Measurements from ENCODE around the gene NOTCH2.

DNA sequence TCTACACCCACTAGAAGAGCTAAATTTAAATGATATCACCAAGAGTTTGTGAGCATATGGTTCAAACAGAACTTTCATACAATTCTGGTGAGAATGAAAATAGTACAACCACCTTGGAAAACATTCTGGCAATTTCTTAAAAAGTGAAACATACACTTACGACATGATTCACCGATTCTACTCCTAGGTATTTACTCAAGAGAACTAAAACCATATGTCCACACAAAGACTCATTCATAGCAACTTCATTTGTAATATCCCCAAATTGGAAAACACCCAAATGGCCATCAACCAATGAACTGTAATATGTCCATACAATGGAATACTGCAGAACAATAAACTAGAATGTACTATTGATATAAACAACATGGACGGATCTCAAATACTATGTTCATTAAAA lies 122.0 kb downstream of the NOTCH2 start:
- TF ChIP-seq POLR2A (IDR thresholded peaks at IDR 0.05) (no peak), POLR2AphosphoS5 (IDR thresholded peaks at IDR 0.05; ENCODE audit: insufficient read depth in 1 of 2, low read depth in 1 of 2) (no peak)
- TF ChIP-seq, protein P1, sequence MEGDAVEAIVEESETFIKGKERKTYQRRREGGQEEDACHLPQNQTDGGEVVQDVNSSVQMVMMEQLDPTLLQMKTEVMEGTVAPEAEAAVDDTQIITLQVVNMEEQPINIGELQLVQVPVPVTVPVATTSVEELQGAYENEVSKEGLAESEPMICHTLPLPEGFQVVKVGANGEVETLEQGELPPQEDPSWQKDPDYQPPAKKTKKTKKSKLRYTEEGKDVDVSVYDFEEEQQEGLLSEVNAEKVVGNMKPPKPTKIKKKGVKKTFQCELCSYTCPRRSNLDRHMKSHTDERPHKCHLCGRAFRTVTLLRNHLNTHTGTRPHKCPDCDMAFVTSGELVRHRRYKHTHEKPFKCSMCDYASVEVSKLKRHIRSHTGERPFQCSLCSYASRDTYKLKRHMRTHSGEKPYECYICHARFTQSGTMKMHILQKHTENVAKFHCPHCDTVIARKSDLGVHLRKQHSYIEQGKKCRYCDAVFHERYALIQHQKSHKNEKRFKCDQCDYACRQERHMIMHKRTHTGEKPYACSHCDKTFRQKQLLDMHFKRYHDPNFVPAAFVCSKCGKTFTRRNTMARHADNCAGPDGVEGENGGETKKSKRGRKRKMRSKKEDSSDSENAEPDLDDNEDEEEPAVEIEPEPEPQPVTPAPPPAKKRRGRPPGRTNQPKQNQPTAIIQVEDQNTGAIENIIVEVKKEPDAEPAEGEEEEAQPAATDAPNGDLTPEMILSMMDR (IDR thresholded peaks at IDR 0.05): no peak

All from vagina (tissue), 2 donors.